ENCODE data around the gene LRRC23. TPM values are rescaled to one million over a fixed set of nuclear protein-coding genes. Genes with fewer than 3 reads are reported as not detected.

The LRRC23 gene
- total and polyA plus RNA-seq, 2 of the 4 experiments (the other 2 are of a cell fraction) = 11.1 to 11.4 TPM

GRCh38 chr12:6956021-6956727 is 51.6 kb downstream of the LRRC23 start:
- TF ChIP-seq MXI1 (IDR thresholded peaks at IDR 0.05; ENCODE audit: borderline replicate concordance, low read depth, low read length) (no peak), CEBPB (IDR thresholded peaks at IDR 0.05; ENCODE audit: low read depth, low read length) (no peak), CHD1 (IDR thresholded peaks at IDR 0.05; ENCODE audit: low read depth, low read length) (no peak), MAFK (IDR thresholded peaks at IDR 0.05; ENCODE audit: low read depth, low read length) (no peak), FOS (IDR thresholded peaks at IDR 0.05; ENCODE audit: low read depth, low read length) (no peak), POLR2A (IDR thresholded peaks at IDR 0.05; ENCODE audit: low read depth, low read length) (no peak), NFE2L2 (IDR thresholded peaks at IDR 0.05; ENCODE audit: low read depth, low read length) (no peak), BHLHE40 (IDR thresholded peaks at IDR 0.05; ENCODE audit: low read depth, low read length) (no peak), ELK1 (IDR thresholded peaks at IDR 0.05; ENCODE audit: borderline replicate concordance, low read depth, low read length) (no peak)
- TF ChIP-seq, protein P1, sequence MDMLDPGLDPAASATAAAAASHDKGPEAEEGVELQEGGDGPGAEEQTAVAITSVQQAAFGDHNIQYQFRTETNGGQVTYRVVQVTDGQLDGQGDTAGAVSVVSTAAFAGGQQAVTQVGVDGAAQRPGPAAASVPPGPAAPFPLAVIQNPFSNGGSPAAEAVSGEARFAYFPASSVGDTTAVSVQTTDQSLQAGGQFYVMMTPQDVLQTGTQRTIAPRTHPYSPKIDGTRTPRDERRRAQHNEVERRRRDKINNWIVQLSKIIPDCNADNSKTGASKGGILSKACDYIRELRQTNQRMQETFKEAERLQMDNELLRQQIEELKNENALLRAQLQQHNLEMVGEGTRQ (IDR thresholded peaks at IDR 0.05; ENCODE audit: low read depth, low read length) = no peak
- CTCF ChIA-PET = no interaction called here
- 86% methylated on average over 19 of the region's 28 CpGs; no CpG with 5 or more reads in 1 of the 2 experiments for WGBS, 2 experiments (ENCODE audit: extremely low coverage in 2 of 2, insufficient read length in 1 of 2)

More at GRCh38 chr12:6956021-6956727, 51.6 kb downstream of the LRRC23 start:
- Histone ChIP-seq H3K9me1 (ENCODE audit: insufficient read depth, low read length) (no peaks in the 10 kb centered on the region), H2AK5ac (ENCODE audit: low read depth, low read length) (no peak overlapping the region), H2BK5ac (ENCODE audit: low read depth, low read length, poor library complexity, severe bottlenecking) (no peak overlapping the region), H4K8ac (ENCODE audit: low read depth in 2 of 2, low read length in 2 of 2) (no peak overlapping the region), H3K36me3 (ENCODE audit: control insufficient read depth, insufficient read depth, low read length) (no peaks in the 10 kb centered on the region), H3K4me1 (ENCODE audit: control insufficient read depth, insufficient read depth, low read length) (0 out of 2 replicates have a peak, but pooled peaks cover 2% of the 10 kb centered on the region), H3K23ac (ENCODE audit: low read depth, low read length) (no peak overlapping the region), H3K56ac (ENCODE audit: extremely low read depth, insufficient read depth, low read length) (no peak overlapping the region), H2BK120ac (ENCODE audit: low read depth, low read length) (no peak overlapping the region), H3K18ac (ENCODE audit: low read depth, low read length) (no peak overlapping the region), H3K27me3 (ENCODE audit: control insufficient read depth, insufficient read depth, low read length) (no peaks in the 10 kb centered on the region), H3K9me3 (ENCODE audit: control insufficient read depth, insufficient read depth, low read length) (no peaks in the 10 kb centered on the region), H2AK9ac (replicated peaks; ENCODE audit: low read depth, low read length, poor library complexity) (no peak overlapping the region), H3K9ac (ENCODE audit: low read depth, low read length) (no peak overlapping the region), H4K91ac (ENCODE audit: insufficient read depth, low read depth, low read length) (no peak overlapping the region), H3K27ac (ENCODE audit: insufficient read depth, low read length) (no peak overlapping the region), H4K20me1 (ENCODE audit: insufficient read depth, low read length) (no peaks in the 10 kb centered on the region), H2BK15ac (ENCODE audit: low read depth, low read length) (no peak overlapping the region), H3K4me3 (ENCODE audit: insufficient read depth, low read depth, low read length) (no peak overlapping the region), H3K79me1 (ENCODE audit: low read depth in 1 of 2, low read length in 2 of 2) (no peaks in the 10 kb centered on the region), H2BK20ac (ENCODE audit: low read depth, low read length) (no peak overlapping the region), H3K14ac (replicated peaks; ENCODE audit: low read depth, low read length) (no peak overlapping the region), H2AFZ (replicated peaks; ENCODE audit: low read length, poor library complexity) (peak overlapping the region; percentile 41), H3K4ac (ENCODE audit: low read depth, low read length) (no peak overlapping the region), H4K5ac (ENCODE audit: low read depth, low read length) (no peak overlapping the region), H3K4me2 (ENCODE audit: low read depth, low read length) (no peak overlapping the region)
- intact Hi-C loops (cut with micrococcal nuclease) = no loop called here
- dilution Hi-C loops (cut with HindIII; ENCODE audit: low sequenced_read_pairs, unreplicated experiment) = no loop called here
- ATAC-seq (ENCODE audit: low read depth) (no peak), DNase-seq (no peak)
- in situ Hi-C loops (cut with MboI; ENCODE audit: low sequenced_read_pairs) = no loop called here
- POLR2A ChIA-PET (ENCODE audit: unreplicated experiment) = no interaction called here
- BruUV-seq (replicated peaks) = no TSS peak
